Hepatocyte (in vitro differentiated cells): ENCODE data around the gene CTNNA3. TPM values are rescaled to one million over a fixed set of nuclear protein-coding genes. Genes with fewer than 3 reads are reported as not detected.

Experiments
- DNase-seq: peaks from one replicate; pipeline ENCODE4 v3.0.0-alpha.2; 2016; ENCODE audit warnings: low spot score
- H2AFZ ChIP-seq: fragments of 200-600 bp; sonication (generic); 2 replicates; pipeline ENCODE4 v1.6.0; 2016; ENCODE audit warnings: antibody characterized with exemption, mild to moderate bottlenecking
- H3K27ac ChIP-seq: fragments of 200-600 bp; sonication (generic); 2 replicates; pipeline ENCODE4 v1.5.1; 2016; ENCODE audit warnings: mild to moderate bottlenecking
- H3K27me3 ChIP-seq: fragments of 200-600 bp; sonication (generic); 2 replicates; pipeline ENCODE4 v1.6.1; 2016
- H3K36me3 ChIP-seq: fragments of 200-600 bp; sonication (generic); replicated peaks from 2 replicates; pipeline ENCODE4 v1.5.1; 2016; ENCODE audit warnings: low read depth; ENCODE audit not compliant: insufficient read depth
- H3K4me1 ChIP-seq: fragments of 200-600 bp; sonication (generic); 2 replicates; pipeline ENCODE4 v1.5.1; 2016; ENCODE audit warnings: mild to moderate bottlenecking, moderate library complexity; ENCODE audit not compliant: insufficient read depth
- H3K4me2 ChIP-seq: fragments of 200-600 bp; sonication (generic); 2 replicates; pipeline ENCODE4 v1.6.0; 2016
- H3K4me3 ChIP-seq: fragments of 200-600 bp; sonication (generic); 2 replicates; pipeline ENCODE4 v1.5.1; 2016; ENCODE audit warnings: mild to moderate bottlenecking
- H3K79me2 ChIP-seq: fragments of 200-600 bp; sonication (generic); 2 replicates; pipeline ENCODE4 v1.6.0; 2017; ENCODE audit warnings: mild to moderate bottlenecking
- H3K9me2 ChIP-seq: fragments of 200-600 bp; sonication (generic); replicated peaks from 2 replicates; pipeline ENCODE4 v1.6.0; 2017; ENCODE audit warnings: mild to moderate bottlenecking; ENCODE audit not compliant: insufficient read depth
- H3K9me3 ChIP-seq: fragments of 200-600 bp; sonication (generic); 2 replicates; pipeline ENCODE4 v1.5.1; 2016; ENCODE audit warnings: low read depth, mild to moderate bottlenecking
- H4K20me1 ChIP-seq: fragments of 200-600 bp; sonication (generic); 2 replicates; pipeline ENCODE4 v1.6.0; 2016; ENCODE audit warnings: mild to moderate bottlenecking; ENCODE audit not compliant: insufficient read depth, poor library complexity, severe bottlenecking
- EZH2 ChIP-seq: fragments of 200-600 bp; sonication (generic); IDR thresholded peaks from 2 replicates; pipeline ENCODE4 v1.6.1; 2016; ENCODE audit warnings: antibody characterized with exemption, mild to moderate bottlenecking, borderline replicate concordance
- EZH2phosphoT487 ChIP-seq: fragments of 200-600 bp; sonication (generic); IDR thresholded peaks from one replicate; pipeline ENCODE4 v1.6.1; 2018; ENCODE audit warnings: antibody characterized with exemption, mild to moderate bottlenecking, low read depth, moderate library complexity; ENCODE audit not compliant: unreplicated experiment, severe bottlenecking
- WGBS: methylation state at CpG from one replicate; pipeline ENCODE4 v1.1.6; 2016; ENCODE audit warnings: low lambda C conversion rate; ENCODE audit errors: missing lambda C conversion rate; 5-methylcytosine and 5-hydroxymethylcytosine counted together
- polyA plus RNA-seq: library from polyadenylated mRNA; unstranded; fragments of >200 nt; fragmentation: Nextera tagmentation; extraction: Ambion mirVana; gene quantifications from 2 replicates; pipeline ENCODE4 v1.2.1, GENCODE V29; 2016
- total RNA-seq: library from RNA; depleted of rRNA; stranded (reverse); fragments of >200 nt; gene quantifications from 2 replicates; pipeline ENCODE4 v1.2.3, GENCODE V29; 2014
- TF ChIP-seq, protein P1 (sequence below): fragments of 200-600 bp; sonication (generic); IDR thresholded peaks from 2 replicates; pipeline ENCODE4 v1.5.1; 2016; ENCODE audit warnings: antibody characterized with exemption, mild to moderate bottlenecking; ENCODE audit not compliant: poor library complexity

The CTNNA3 gene
- total and polyA plus RNA-seq, 2 experiments from 2014 or later = 12.9 to 25.9 TPM

DNA sequence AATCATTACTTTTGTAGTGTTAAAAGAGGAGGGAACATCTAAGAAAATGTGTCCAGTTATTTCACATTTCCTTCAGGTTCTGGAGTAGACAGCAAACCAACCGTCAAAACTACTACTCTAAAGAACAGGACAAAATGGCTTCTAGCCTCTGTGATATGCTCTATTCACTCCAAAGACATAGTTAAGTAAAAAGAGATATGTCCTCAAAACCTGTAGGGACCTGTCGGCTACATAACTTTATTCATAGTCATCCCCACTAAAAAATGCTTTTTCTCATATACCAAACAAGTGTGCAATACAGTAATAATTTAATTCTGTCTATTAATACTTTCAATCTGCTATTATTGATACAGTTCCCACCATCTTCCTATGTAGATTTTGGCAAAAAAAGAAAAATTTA lies 1412.9 kb downstream of the CTNNA3 start:
- Histone ChIP-seq H3K36me3 (no peaks in the 10 kb centered on the region), H2AFZ (no peak overlapping the region), H3K27me3 (no peaks in the 10 kb centered on the region), H3K4me2 (no peak overlapping the region), H3K9me3 (no peaks in the 10 kb centered on the region), H3K9me2 (no peaks in the 10 kb centered on the region), H3K4me3 (no peak overlapping the region), H3K4me1 (no peaks in the 10 kb centered on the region), H3K27ac (no peak overlapping the region), H4K20me1 (no peaks in the 10 kb centered on the region), H3K79me2 (no peaks in the 10 kb centered on the region)
- DNase-seq = no peak
- TF ChIP-seq EZH2phosphoT487 (no peak), EZH2 (no peak)
- TF ChIP-seq, protein P1, sequence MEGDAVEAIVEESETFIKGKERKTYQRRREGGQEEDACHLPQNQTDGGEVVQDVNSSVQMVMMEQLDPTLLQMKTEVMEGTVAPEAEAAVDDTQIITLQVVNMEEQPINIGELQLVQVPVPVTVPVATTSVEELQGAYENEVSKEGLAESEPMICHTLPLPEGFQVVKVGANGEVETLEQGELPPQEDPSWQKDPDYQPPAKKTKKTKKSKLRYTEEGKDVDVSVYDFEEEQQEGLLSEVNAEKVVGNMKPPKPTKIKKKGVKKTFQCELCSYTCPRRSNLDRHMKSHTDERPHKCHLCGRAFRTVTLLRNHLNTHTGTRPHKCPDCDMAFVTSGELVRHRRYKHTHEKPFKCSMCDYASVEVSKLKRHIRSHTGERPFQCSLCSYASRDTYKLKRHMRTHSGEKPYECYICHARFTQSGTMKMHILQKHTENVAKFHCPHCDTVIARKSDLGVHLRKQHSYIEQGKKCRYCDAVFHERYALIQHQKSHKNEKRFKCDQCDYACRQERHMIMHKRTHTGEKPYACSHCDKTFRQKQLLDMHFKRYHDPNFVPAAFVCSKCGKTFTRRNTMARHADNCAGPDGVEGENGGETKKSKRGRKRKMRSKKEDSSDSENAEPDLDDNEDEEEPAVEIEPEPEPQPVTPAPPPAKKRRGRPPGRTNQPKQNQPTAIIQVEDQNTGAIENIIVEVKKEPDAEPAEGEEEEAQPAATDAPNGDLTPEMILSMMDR = no peak
- 82% methylated on average over 2 of the region's 2 CpGs for WGBS

DNA sequence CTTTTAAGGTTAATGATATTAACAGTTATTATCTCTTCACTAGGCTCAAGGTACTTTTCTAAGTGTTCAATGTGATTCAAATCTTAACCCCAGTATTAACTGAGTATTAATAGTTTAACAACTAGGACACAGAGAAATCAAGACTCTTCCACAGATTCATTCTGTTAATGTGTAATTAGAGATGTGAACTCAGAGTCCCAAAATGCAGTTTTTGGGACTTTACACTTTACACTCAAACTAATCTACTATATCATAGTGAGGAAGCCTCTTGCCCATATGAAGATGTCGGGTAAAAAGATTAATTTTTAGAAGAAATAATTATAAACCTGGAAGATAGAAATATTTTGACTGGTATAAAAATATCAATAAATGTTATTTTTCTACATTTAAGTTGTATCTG lies 1414.7 kb downstream of the CTNNA3 start:
- no peak for DNase-seq
- H3K36me3 ChIP-seq = no peaks in the 10 kb centered on the region
- no peaks in the 10 kb centered on the region for H3K27me3 ChIP-seq
- H3K9me2 ChIP-seq = no peaks in the 10 kb centered on the region
- H3K4me1 ChIP-seq = no peaks in the 10 kb centered on the region
- H3K4me3 ChIP-seq = no peak overlapping the region
- no peak overlapping the region for H3K27ac ChIP-seq
- no peak overlapping the region for H3K4me2 ChIP-seq
- TF ChIP-seq EZH2 (no peak), EZH2phosphoT487 (no peak)
- TF ChIP-seq, protein P1 = no peak
- no peaks in the 10 kb centered on the region for H4K20me1 ChIP-seq
- H2AFZ ChIP-seq = no peak overlapping the region
- H3K79me2 ChIP-seq = no peaks in the 10 kb centered on the region
- 92% methylated on average over 1 of the region's 1 CpG for WGBS
- H3K9me3 ChIP-seq = no peaks in the 10 kb centered on the region

DNA sequence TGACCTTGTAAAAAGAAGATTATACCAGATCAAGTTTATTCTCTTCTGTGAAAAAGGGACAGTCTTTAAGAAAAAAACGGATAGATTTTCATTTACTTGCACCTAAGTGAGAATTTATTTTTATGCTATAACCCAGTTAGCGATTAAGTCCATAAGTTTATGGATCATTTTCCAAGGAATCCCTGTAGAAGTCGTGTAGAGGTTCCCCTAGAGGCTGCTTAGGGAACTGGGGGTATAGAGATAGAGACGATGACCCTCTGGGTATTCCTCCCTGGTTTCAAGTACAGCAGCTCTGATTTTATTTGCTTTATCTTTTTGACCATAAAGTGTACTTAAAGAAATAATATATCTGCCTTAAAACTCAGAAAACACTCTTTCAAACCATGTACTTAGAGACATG lies 1418.5 kb downstream of the CTNNA3 start:
- no peak overlapping the region for H3K4me3 ChIP-seq
- no peak for DNase-seq
- WGBS = 76% methylated on average over 4 of the region's 4 CpGs
- H3K27ac ChIP-seq = no peak overlapping the region
- no peak overlapping the region for H3K4me2 ChIP-seq
- H3K9me2 ChIP-seq = no peaks in the 10 kb centered on the region
- no peaks in the 10 kb centered on the region for H3K9me3 ChIP-seq
- TF ChIP-seq EZH2phosphoT487 (no peak), EZH2 (no peak)
- TF ChIP-seq, protein P1 = no peak
- no peaks in the 10 kb centered on the region for H3K36me3 ChIP-seq
- no peaks in the 10 kb centered on the region for H3K79me2 ChIP-seq
- no peaks in the 10 kb centered on the region for H3K4me1 ChIP-seq
- no peaks in the 10 kb centered on the region for H4K20me1 ChIP-seq
- H2AFZ ChIP-seq = no peak overlapping the region
- no peaks in the 10 kb centered on the region for H3K27me3 ChIP-seq

DNA sequence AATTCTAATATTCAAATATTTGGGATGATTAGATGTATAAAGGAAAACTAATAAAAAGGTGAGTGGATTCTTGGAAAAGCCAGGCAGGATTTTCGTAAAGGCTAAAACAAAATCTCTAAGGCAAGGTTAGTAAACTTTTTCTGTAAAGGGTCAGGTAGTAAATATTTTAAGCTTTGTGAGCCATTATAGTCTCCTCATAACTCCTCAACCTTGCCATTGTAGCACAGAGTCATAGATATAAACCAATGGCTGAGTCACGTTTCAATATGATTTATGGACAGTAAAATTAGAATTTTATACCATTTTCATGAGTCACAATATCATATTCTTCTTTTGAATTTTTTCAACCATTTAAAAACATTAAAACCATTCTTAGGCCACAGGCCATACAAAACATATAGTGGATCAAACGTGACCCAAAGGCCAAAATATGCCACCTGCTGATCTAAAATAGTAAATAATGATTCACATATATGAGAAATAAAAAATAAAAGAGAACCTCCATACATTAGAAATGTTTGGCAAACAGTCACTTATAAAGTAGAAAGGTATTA lies 1422.0 kb downstream of the CTNNA3 start:
- TF ChIP-seq, protein P1 = no peak
- TF ChIP-seq EZH2 (no peak), EZH2phosphoT487 (no peak)
- no peaks in the 10 kb centered on the region for H3K9me3 ChIP-seq
- no peaks in the 10 kb centered on the region for H3K79me2 ChIP-seq
- no peak overlapping the region for H3K27ac ChIP-seq
- H4K20me1 ChIP-seq = no peaks in the 10 kb centered on the region
- H2AFZ ChIP-seq = no peak overlapping the region
- H3K9me2 ChIP-seq = no peaks in the 10 kb centered on the region
- WGBS = 85% methylated on average over 3 of the region's 3 CpGs
- no peak overlapping the region for H3K4me2 ChIP-seq
- no peak for DNase-seq
- H3K4me1 ChIP-seq = no peaks in the 10 kb centered on the region
- no peaks in the 10 kb centered on the region for H3K27me3 ChIP-seq
- no peak overlapping the region for H3K4me3 ChIP-seq
- H3K36me3 ChIP-seq = no peaks in the 10 kb centered on the region
